Neural cell (in vitro differentiated cells): Measurements from ENCODE around the gene EDAR. TPM values are rescaled to one million over a fixed set of nuclear protein-coding genes. Genes with fewer than 3 reads are reported as not detected.

ENCODE experiments used
- H2AFZ ChIP-seq: fragments of 200-600, 300-800 bp; sonication (generic), shearing (Covaris generic); 2 replicates; pipeline ENCODE4 v1.6.0; 2014; ENCODE audit warnings: low read depth, mild to moderate bottlenecking, antibody characterized with exemption, low read length, moderate library complexity
- H3F3A ChIP-seq: fragments of 200-600 bp; shearing (Covaris generic); 2 replicates; pipeline ENCODE4 v1.6.1; 2016; ENCODE audit warnings: mild to moderate bottlenecking, moderate library complexity, mixed read lengths, antibody characterized with exemption, low read length; ENCODE audit not compliant: insufficient read depth, poor library complexity, severe bottlenecking
- H3K27ac ChIP-seq: fragments of 200-600, 300-800 bp; sonication (generic), shearing (Covaris generic); 2 replicates; pipeline ENCODE4 v1.5.1; 2014; ENCODE audit warnings: mild to moderate bottlenecking, low read length, moderate library complexity
- H3K27me3 ChIP-seq: fragments of 300-800, 200-600 bp; sonication (generic), shearing (Covaris generic); 2 replicates; pipeline ENCODE4 v1.6.0; 2014; ENCODE audit warnings: mild to moderate bottlenecking, low read depth, low read length, moderate library complexity; ENCODE audit not compliant: insufficient read depth
- H3K36me3 ChIP-seq: fragments of 300-800, 200-600 bp; sonication (generic), shearing (Covaris generic); 2 replicates; pipeline ENCODE4 v1.5.1; 2014; ENCODE audit warnings: mild to moderate bottlenecking, antibody characterized with exemption, low read length, moderate library complexity; ENCODE audit not compliant: insufficient read depth
- H3K4me2 ChIP-seq: fragments of 300-800, 200-600 bp; sonication (generic), shearing (Covaris generic); 2 replicates; pipeline ENCODE4 v1.6.0; 2014; ENCODE audit warnings: mild to moderate bottlenecking, low read length
- H3K4me3 ChIP-seq: fragments of 300-800, 200-600 bp; sonication (generic), shearing (Covaris generic); 2 replicates; pipeline ENCODE4 v1.5.1; 2014; ENCODE audit warnings: mild to moderate bottlenecking, low read length, moderate library complexity
- H3K79me2 ChIP-seq: fragments of 200-600 bp; shearing (Covaris generic); replicated peaks from 2 replicates; pipeline ENCODE4 v1.6.0; 2014; ENCODE audit warnings: mild to moderate bottlenecking, low read length, moderate library complexity; ENCODE audit not compliant: insufficient read depth
- H3K9ac ChIP-seq: fragments of 300-800, 200-600 bp; sonication (generic), shearing (Covaris generic); 2 replicates; pipeline ENCODE4 v1.6.1; 2016; ENCODE audit warnings: mild to moderate bottlenecking, low read length, mixed read lengths
- H3K9me2 ChIP-seq: fragments of 200-600 bp; shearing (Covaris generic); 2 replicates; pipeline ENCODE4 v1.6.1; 2016; ENCODE audit warnings: mild to moderate bottlenecking, low read length, mixed read lengths; ENCODE audit not compliant: insufficient read depth
- H3K9me3 ChIP-seq: fragments of 200-600, 300-800 bp; sonication (generic), shearing (Covaris generic); 2 replicates; pipeline ENCODE4 v1.6.1; 2016; ENCODE audit warnings: mild to moderate bottlenecking, mixed run types, low read length, moderate library complexity, mixed read lengths
- H4K20me1 ChIP-seq: fragments of 200-600 bp; shearing (Covaris generic); 2 replicates; pipeline ENCODE4 v1.6.1; 2016; ENCODE audit warnings: mild to moderate bottlenecking, mixed run types; ENCODE audit not compliant: insufficient read depth
- CTCF ChIP-seq: fragments of 450-650 bp; IDR thresholded peaks from 2 replicates; pipeline ENCODE4 v1.5.1; 2014; ENCODE audit warnings: antibody characterized with exemption, mild to moderate bottlenecking, moderate library complexity; ENCODE audit not compliant: poor library complexity, severe bottlenecking
- EP300 ChIP-seq: fragments of 450-650 bp; conservative IDR thresholded peaks from 2 replicates; pipeline ENCODE4 v1.6.1; 2014; ENCODE audit warnings: antibody characterized with exemption, mild to moderate bottlenecking, moderate library complexity; ENCODE audit not compliant: poor library complexity, severe bottlenecking
- EZH2 ChIP-seq: fragments of 200-600, 300-800 bp; shearing (Covaris generic), sonication (generic); IDR thresholded peaks from 2 replicates; pipeline ENCODE4 v1.6.1; 2014; ENCODE audit warnings: antibody characterized with exemption, low read length, borderline replicate concordance, mild to moderate bottlenecking; ENCODE audit not compliant: insufficient read depth, poor library complexity, severe bottlenecking
- MXI1 ChIP-seq: fragments of 450-650 bp; conservative IDR thresholded peaks from 2 replicates; pipeline ENCODE4 v1.6.1; 2014; ENCODE audit warnings: antibody characterized with exemption, mild to moderate bottlenecking; ENCODE audit not compliant: poor library complexity, severe bottlenecking
- POLR2AphosphoS5 ChIP-seq: IDR thresholded peaks from 2 replicates; pipeline ENCODE4 v1.6.1; 2012
- RAD21 ChIP-seq: fragments of 450-650 bp; conservative IDR thresholded peaks from 2 replicates; pipeline ENCODE4 v1.6.1; 2014; ENCODE audit warnings: antibody characterized with exemption, mild to moderate bottlenecking, moderate library complexity
- SMC3 ChIP-seq: fragments of 450-650 bp; conservative IDR thresholded peaks from 2 replicates; pipeline ENCODE4 v1.6.1; 2014; ENCODE audit warnings: antibody characterized with exemption, mild to moderate bottlenecking, moderate library complexity; ENCODE audit not compliant: poor library complexity
- TAF1 ChIP-seq: IDR thresholded peaks from 2 replicates; pipeline ENCODE4 v1.6.1; 2012; ENCODE audit warnings: low read depth
- polyA plus RNA-seq: library from polyadenylated mRNA; depleted of rRNA; stranded (reverse); fragments of >200 nt; gene quantifications from 2 replicates; pipeline ENCODE4 v1.2.3, GENCODE V29; 2014
- TF ChIP-seq, protein P1 (sequence below): IDR thresholded peaks from 2 replicates; pipeline ENCODE4 v1.6.1; 2012; ENCODE audit warnings: borderline replicate concordance

EDAR gene
- polyA plus RNA-seq, 1 donor from 2014 or later = not detected

- peaks cover 21% of the 10 kb centered on the region for H3K27me3 ChIP-seq
- no peaks in the 10 kb centered on the region for H3K9me2 ChIP-seq
- no peak overlapping the region for H3K9ac ChIP-seq
- H2AFZ ChIP-seq = no peak overlapping the region
- TF ChIP-seq EZH2 (no peak), MXI1 (no peak), RAD21 (no peak), SMC3 (no peak), TAF1 (no peak), POLR2AphosphoS5 (no peak), CTCF (no peak), EP300 (no peak)
- TF ChIP-seq, protein P1, sequence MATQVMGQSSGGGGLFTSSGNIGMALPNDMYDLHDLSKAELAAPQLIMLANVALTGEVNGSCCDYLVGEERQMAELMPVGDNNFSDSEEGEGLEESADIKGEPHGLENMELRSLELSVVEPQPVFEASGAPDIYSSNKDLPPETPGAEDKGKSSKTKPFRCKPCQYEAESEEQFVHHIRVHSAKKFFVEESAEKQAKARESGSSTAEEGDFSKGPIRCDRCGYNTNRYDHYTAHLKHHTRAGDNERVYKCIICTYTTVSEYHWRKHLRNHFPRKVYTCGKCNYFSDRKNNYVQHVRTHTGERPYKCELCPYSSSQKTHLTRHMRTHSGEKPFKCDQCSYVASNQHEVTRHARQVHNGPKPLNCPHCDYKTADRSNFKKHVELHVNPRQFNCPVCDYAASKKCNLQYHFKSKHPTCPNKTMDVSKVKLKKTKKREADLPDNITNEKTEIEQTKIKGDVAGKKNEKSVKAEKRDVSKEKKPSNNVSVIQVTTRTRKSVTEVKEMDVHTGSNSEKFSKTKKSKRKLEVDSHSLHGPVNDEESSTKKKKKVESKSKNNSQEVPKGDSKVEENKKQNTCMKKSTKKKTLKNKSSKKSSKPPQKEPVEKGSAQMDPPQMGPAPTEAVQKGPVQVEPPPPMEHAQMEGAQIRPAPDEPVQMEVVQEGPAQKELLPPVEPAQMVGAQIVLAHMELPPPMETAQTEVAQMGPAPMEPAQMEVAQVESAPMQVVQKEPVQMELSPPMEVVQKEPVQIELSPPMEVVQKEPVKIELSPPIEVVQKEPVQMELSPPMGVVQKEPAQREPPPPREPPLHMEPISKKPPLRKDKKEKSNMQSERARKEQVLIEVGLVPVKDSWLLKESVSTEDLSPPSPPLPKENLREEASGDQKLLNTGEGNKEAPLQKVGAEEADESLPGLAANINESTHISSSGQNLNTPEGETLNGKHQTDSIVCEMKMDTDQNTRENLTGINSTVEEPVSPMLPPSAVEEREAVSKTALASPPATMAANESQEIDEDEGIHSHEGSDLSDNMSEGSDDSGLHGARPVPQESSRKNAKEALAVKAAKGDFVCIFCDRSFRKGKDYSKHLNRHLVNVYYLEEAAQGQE = no peak
- no peaks in the 10 kb centered on the region for H3F3A ChIP-seq
- H3K36me3 ChIP-seq = no peaks in the 10 kb centered on the region
- H4K20me1 ChIP-seq = no peaks in the 10 kb centered on the region
- no peaks in the 10 kb centered on the region for H3K9me3 ChIP-seq
- H3K4me3 ChIP-seq = no peak overlapping the region
- no peak overlapping the region for H3K4me2 ChIP-seq
- H3K27ac ChIP-seq = no peak overlapping the region
- H3K79me2 ChIP-seq = no peaks in the 10 kb centered on the region
Measured at GRCh38 chr2:109029490-109030201, 40.6 kb upstream of the EDAR start.

DNA sequence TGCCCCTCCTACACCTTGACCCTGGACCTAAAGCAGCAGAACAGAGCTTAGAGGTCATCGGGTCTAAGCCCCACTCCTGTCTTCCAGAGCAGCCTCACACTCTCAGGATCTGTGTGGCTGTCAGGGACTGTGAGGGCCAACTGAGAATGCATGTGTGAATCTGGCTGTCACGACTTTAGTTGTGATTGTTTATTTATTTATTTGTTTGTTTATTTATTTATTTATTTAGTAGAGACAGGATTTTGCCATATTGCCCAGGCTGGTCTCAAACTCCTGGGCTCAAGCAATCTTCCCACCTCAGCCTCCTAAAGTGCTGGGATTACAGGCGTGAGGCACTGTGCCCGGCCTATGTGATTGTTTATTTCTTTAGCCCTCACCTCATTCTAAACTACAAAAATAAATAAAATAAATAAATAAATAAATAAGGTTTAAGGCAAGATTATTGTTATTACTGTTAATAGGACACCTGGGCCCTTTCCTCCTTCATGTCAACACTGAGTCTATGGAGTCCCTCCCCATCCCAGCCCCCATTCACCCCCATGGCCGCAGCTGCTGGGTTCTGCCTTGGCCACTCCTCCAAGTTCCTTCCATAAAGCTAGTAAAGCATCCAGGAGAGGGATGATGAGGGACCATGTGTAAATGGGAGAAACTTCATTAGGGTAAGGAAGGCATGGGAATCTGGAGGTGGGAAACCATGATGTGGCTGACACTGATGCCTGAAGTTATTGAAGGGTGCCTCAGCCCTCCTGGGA, 39.9 kb upstream of the EDAR start:
- no peak overlapping the region for H2AFZ ChIP-seq
- H3K4me2 ChIP-seq = no peak overlapping the region
- H4K20me1 ChIP-seq = no peaks in the 10 kb centered on the region
- H3K9ac ChIP-seq = no peak overlapping the region
- H3K27me3 ChIP-seq = peaks cover 21% of the 10 kb centered on the region
- no peak overlapping the region for H3K4me3 ChIP-seq
- no peak overlapping the region for H3K27ac ChIP-seq
- no peaks in the 10 kb centered on the region for H3K79me2 ChIP-seq
- H3K9me2 ChIP-seq = no peaks in the 10 kb centered on the region
- H3K9me3 ChIP-seq = no peaks in the 10 kb centered on the region
- H3F3A ChIP-seq = no peaks in the 10 kb centered on the region
- no peak for TF ChIP-seq MXI1
- no peak for TF ChIP-seq TAF1
- no peak for TF ChIP-seq SMC3
- TF ChIP-seq EP300 = no peak
- no peak for TF ChIP-seq EZH2
- TF ChIP-seq, protein P1 = no peak
- no peak for TF ChIP-seq POLR2AphosphoS5
- no peak for TF ChIP-seq RAD21
- TF ChIP-seq CTCF = no peak
- no peaks in the 10 kb centered on the region for H3K36me3 ChIP-seq
